ENCODE results near the gene HSDL2.

HSDL2 gene

DNA sequence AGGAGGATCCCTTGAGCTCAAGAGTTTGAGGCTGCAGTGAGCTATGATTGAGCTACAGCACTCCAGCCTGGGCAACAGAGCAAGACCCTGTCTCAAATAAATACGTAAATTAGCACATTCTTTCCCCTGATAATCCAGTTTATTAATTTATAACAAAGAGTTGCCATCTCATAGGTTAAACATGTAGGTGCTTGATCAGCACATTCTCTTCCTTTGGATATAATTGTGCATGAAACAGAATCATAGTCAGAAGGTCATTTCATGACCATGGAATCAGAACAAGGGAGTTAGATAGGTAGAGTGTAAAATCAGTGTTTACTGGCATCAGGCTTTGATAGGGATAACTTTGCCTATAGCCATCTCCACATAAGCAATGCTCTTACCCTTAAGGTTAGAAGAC lies 63.7 kb downstream of the HSDL2 start:
- CTCF ChIA-PET = interaction anchor here (0.7 to 1.2 kb wide), 6 partner anchors 42 to 275 kb away, joined by 3 to 4 read pairs (median 3); partner anchors contain the start of gene INIP
- no peak overlapping the region for H3K27ac ChIP-seq
- no peak for DNase-seq (ENCODE audit: low spot score)
- no peak for TF ChIP-seq CTCF (conservative IDR thresholded peaks at IDR 0.05; ENCODE audit: low read depth)
- POLR2A ChIA-PET (ENCODE audit: low non-redundant PET) = no interaction called here

DNA sequence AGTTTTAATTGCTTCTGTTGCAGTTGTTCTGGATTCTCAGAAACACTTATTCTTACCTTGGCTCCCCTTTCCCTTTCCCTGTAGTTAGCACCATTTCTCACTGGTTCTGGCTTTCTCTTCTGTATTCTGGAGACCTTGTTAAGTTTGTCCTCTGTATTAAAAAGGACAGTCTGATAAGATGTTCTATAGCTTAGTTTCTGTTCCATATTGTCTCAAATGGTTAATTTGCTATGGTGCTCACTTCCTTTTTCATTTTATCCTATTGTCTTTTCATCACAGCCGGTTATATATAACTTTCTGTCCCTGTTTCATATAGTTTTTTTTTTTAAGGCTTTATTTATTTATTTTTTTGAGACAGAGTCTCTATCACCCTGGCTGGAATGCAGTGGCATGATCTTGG lies 65.3 kb downstream of the HSDL2 start:
- POLR2A ChIA-PET (ENCODE audit: low non-redundant PET) = interaction anchor here (0.6 kb wide), 1 partner anchor 19 kb away, joined by 4 read pairs; no protein-coding TSS in a partner anchor
- CTCF ChIA-PET = interaction anchor here (0.5 to 0.6 kb wide), 3 partner anchors 218 to 302 kb away, joined by 3 to 6 read pairs (median 3); no protein-coding TSS in a partner anchor
- TF ChIP-seq CTCF (conservative IDR thresholded peaks at IDR 0.05; ENCODE audit: low read depth) = no peak
- no peak for DNase-seq (ENCODE audit: low spot score)
- H3K27ac ChIP-seq = no peak overlapping the region

- ChIA-PET POLR2A (ENCODE audit: low non-redundant PET) (no interaction called here), CTCF (interaction anchor here (0.6 to 0.7 kb wide), 2 partner anchors 58 to 269 kb away, joined by 4 read pairs; no protein-coding TSS in a partner anchor)
- DNase-seq (ENCODE audit: low spot score) = no peak
- no peak for TF ChIP-seq CTCF (conservative IDR thresholded peaks at IDR 0.05; ENCODE audit: low read depth)
- H3K27ac ChIP-seq = peak overlapping the region; percentile 1; the same call in 1 of the 2 replicates
These were observed 66.2 kb downstream of the HSDL2 start for GRCh38 chr9:112446080-112446479.

DNA sequence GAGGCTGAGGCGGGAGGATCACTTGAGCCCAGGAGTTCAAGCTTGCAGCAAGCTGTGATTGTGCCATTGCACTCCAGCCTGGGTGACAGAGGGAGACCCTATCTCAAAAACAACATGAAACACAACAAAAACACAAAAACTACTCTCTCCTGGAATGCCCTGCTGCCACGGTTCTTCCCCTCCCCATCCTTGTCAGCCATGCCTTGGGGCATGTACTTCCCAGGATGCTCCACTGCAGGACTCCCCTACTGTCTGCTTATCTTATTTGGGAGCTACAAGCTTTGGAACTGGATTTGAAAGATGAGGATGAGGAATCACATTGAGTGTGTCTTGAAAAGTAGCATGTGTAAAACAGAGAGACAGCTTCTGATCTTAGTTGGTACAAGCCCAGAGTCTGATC lies 66.6 kb downstream of the HSDL2 start:
- peak overlapping the region; percentile 1; the same call in 1 of the 2 replicates for H3K27ac ChIP-seq
- POLR2A ChIA-PET (ENCODE audit: low non-redundant PET) = no interaction called here
- TF ChIP-seq CTCF (conservative IDR thresholded peaks at IDR 0.05; ENCODE audit: low read depth) = no peak
- CTCF ChIA-PET = interaction anchor here (0.7 kb wide), 1 partner anchor 269 kb away, joined by 4 read pairs; no protein-coding TSS in a partner anchor
- DNase-seq (ENCODE audit: low spot score) = no peak

- peak; percentile 15 for DNase-seq (ENCODE audit: low spot score)
- H3K27ac ChIP-seq = no peak overlapping the region
- TF ChIP-seq CTCF (conservative IDR thresholded peaks at IDR 0.05; ENCODE audit: low read depth) = no peak
- ChIA-PET POLR2A (ENCODE audit: low non-redundant PET) (no interaction called here), CTCF (no interaction called here)
These were observed 67.4 kb downstream of the HSDL2 start for GRCh38 chr9:112447283-112447761.

DNA sequence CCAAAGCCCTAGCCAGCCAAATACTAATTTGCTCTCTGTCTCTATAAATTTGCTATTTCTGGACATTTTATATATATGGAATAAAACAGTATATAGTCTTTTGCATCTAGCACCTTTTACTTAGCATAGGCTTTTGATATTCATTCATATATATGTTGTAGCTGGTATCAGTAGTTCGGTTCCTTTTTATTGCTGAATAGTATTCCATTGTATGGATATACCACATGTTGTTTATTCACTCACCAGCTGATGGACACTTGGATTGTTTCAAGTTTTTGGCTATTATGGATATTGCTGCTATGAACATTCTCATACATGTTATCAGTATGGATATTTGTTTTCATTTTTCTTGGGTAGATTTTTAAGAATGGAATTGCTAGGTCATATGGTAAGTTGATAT lies 82.9 kb downstream of the HSDL2 start:
- TF ChIP-seq CTCF (conservative IDR thresholded peaks at IDR 0.05; ENCODE audit: low read depth) = no peak
- no peak for DNase-seq (ENCODE audit: low spot score)
- ChIA-PET POLR2A (ENCODE audit: low non-redundant PET) (no interaction called here), CTCF (no interaction called here)
- H3K27ac ChIP-seq = no peak overlapping the region

All from RWPE1 (cell line).